GM12874 (cell line): ENCODE measurements around the gene MUC4.

Experiments used
- CTCF ChIP-seq: IDR thresholded peaks from 2 replicates; pipeline ENCODE4 v1.5.1; 2011; ENCODE audit warnings: low read depth, mild to moderate bottlenecking, control low read depth, low read length, moderate library complexity; ENCODE audit not compliant: insufficient read depth

MUC4 gene, protein sequence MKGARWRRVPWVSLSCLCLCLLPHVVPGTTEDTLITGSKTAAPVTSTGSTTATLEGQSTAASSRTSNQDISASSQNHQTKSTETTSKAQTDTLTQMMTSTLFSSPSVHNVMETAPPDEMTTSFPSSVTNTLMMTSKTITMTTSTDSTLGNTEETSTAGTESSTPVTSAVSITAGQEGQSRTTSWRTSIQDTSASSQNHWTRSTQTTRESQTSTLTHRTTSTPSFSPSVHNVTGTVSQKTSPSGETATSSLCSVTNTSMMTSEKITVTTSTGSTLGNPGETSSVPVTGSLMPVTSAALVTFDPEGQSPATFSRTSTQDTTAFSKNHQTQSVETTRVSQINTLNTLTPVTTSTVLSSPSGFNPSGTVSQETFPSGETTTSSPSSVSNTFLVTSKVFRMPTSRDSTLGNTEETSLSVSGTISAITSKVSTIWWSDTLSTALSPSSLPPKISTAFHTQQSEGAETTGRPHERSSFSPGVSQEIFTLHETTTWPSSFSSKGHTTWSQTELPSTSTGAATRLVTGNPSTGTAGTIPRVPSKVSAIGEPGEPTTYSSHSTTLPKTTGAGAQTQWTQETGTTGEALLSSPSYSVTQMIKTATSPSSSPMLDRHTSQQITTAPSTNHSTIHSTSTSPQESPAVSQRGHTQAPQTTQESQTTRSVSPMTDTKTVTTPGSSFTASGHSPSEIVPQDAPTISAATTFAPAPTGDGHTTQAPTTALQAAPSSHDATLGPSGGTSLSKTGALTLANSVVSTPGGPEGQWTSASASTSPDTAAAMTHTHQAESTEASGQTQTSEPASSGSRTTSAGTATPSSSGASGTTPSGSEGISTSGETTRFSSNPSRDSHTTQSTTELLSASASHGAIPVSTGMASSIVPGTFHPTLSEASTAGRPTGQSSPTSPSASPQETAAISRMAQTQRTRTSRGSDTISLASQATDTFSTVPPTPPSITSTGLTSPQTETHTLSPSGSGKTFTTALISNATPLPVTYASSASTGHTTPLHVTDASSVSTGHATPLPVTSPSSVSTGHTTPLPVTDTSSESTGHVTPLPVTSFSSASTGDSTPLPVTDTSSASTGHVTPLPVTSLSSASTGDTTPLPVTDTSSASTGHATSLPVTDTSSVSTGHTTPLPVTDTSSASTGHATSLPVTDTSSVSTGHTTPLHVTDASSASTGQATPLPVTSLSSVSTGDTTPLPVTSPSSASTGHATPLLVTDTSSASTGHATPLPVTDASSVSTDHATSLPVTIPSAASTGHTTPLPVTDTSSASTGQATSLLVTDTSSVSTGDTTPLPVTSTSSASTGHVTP (N-terminal part only)

DNA sequence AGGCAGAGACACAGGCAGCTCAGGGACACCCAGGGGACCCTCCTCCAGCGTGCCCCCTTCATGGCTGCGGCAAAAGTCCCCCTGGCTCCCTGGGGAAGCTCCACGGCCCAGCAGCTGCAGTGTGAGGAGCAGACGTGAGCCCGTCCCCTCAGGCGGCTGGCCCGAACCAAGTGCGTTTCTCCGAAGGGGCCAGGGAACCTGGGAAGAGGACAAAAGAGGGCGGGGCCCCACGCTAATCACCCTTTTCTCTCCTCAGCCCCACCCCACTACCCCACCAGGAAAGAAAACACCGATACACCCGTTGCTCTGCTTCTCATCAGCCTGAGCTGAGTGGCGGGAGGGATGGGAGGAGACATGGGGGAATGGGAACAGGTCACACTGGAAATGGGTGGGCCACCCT is at the start of gene MUC4:
TSS of gene MUC4 (minus strand) at position 174 of the 400 bp plus-strand sequence. CDS start at position 62, 112 bp downstream.
- TF ChIP-seq CTCF: no peak

DNA sequence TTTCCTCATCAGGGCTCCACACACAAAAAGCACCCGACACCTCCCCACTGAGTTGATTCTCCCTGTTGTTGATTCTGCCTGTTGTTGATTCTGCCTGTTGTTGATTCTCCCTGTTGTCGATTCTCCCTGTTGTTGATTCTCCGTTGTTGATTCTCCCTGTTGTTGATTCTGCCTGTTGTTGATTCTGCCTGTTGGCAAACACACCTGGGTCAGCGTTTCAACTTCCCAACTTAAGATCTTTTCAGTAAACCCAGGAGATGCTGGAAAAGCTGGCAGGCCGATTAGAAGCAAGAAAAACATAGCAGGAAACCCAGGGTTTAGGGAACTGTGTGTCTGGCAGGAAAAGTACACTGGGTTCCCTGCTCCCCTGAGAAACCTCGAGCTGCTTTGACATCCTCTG is 48.7 kb upstream of the MUC4 start:
- no peak for TF ChIP-seq CTCF

DNA sequence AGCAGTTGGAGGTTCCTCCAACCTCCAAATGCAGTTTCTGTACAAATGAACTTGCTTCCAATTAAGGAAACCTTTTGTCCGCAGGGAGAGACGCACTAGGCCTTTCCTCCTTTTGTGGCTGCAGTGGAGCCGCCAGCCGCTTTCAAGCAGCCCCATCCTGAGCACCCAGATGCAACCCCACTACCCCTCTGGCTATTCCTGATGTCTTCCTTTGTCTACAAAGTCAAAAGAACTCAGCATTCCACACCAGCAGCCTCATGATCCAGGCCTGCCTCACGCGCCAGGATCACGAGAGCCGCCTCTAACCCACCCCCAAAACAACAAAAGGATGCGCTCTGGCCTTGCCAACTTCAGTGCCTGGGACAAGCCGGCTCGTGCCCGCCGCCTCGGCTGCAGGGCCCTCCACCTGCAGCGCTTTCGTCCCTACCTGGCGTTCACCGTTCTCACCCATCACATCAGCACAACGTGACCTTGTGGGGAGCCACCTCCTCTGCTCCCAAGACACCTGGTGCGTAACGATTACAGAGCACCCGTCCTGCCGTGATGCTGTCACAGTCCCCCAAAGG is 48.2 kb upstream of the MUC4 start:
- TF ChIP-seq CTCF: no peak

DNA sequence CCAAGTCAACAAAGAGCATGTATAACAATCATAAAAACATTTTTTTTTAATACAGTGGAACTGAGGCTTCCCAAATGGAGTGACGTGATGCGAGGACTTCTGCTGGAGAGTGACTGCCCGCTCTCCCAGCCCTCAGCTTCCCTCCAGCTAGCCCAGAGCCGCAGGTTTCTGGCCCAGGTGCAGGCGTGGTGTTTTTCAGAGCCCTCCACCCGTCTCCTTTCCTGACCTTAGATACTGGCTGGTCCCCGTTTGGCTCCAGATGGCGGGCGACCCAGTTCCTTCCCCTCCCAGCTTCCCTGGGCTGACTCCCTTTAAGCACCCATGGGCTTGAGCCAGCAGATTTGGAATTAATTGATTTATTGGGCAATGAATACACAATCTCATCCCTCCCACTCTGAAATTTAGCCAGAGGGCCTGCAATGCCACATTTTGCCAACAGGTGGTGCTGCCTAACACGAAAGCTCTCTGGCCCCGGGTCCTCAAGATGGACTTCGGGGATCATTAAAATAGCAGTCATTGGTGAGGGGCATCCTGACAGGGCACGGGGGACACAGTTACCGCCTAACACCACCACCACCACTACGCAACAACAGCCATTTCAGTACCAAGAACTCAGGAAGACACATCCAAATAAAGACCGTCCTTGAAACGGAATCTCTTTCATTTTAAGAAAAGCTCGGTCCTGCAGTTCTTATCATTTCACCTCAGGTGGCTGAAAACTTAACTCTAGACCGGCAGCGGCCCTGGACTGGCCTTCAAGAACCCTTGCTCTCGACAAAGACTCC is 47.5 kb upstream of the MUC4 start:
- TF ChIP-seq CTCF: peak; percentile 92

- TF ChIP-seq CTCF: no peak
Observed at GRCh38 chr3:195856410-195857084, 44.8 kb upstream of the MUC4 start.
